Lower leg skin (tissue), 3 donors: Measurements from ENCODE around the gene MINK1.

Experiments
- POLR2A ChIP-seq, 2 donors: fragments of 450-650 bp; IDR thresholded peaks; one replicate each; pipeline ENCODE4 v1.6.1; 2016 to 2017; ENCODE audit warnings: antibody characterized with exemption in 2 of 2, mild to moderate bottlenecking in 1 of 2, moderate library complexity in 1 of 2
- TF ChIP-seq, protein P1 (sequence below), 3 donors: fragments of 450-650 bp; IDR thresholded peaks; one replicate each; pipeline ENCODE4 v1.5.1; 2016; ENCODE audit warnings: antibody characterized with exemption in 3 of 3, mild to moderate bottlenecking in 3 of 3, moderate library complexity in 2 of 3

DNA sequence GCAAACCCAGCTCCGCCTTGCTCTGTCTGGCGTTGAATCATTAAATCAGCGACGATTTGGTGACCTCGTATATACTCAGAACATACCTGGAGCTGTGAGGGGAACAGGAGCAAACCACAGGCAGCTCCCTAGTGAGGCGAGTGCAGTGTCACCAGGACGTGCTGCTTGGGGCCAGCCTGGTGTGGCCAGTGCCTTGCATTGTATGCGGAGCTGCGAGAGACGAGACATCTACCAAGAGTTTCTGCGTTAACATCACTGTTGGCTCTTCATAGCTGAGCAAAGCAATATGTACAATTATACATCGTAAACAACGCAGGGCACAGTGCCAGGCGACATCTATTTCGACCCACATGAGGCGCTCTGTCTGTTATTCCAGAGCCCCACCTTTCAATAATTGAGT is 27.9 kb downstream of the MINK1 start:
- TF ChIP-seq, protein P1, sequence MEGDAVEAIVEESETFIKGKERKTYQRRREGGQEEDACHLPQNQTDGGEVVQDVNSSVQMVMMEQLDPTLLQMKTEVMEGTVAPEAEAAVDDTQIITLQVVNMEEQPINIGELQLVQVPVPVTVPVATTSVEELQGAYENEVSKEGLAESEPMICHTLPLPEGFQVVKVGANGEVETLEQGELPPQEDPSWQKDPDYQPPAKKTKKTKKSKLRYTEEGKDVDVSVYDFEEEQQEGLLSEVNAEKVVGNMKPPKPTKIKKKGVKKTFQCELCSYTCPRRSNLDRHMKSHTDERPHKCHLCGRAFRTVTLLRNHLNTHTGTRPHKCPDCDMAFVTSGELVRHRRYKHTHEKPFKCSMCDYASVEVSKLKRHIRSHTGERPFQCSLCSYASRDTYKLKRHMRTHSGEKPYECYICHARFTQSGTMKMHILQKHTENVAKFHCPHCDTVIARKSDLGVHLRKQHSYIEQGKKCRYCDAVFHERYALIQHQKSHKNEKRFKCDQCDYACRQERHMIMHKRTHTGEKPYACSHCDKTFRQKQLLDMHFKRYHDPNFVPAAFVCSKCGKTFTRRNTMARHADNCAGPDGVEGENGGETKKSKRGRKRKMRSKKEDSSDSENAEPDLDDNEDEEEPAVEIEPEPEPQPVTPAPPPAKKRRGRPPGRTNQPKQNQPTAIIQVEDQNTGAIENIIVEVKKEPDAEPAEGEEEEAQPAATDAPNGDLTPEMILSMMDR (IDR thresholded peaks at IDR 0.05): no peak
- TF ChIP-seq POLR2A (IDR thresholded peaks at IDR 0.05): no peak
